Central memory CD8-positive, alpha-beta T cell (primary cell): Measurements from ENCODE around the gene ARHGAP23.

ENCODE experiments used
- ATAC-seq: fragments of 150-1000 bp; cut with Tn5 transposase; replicated peaks from 2 replicates; pipeline ENCODE4 v1.10.0; 2022; ENCODE audit warnings: mild to moderate bottlenecking, moderate FRiP score, moderate number of reproducible peaks; ENCODE audit not compliant: poor library complexity, severe bottlenecking; ENCODE audit errors: extremely low read depth
- DNase-seq, 2 donors: peaks; one replicate each; pipeline ENCODE4 v3.0.0; 2021; ENCODE audit warnings: low spot score in 2 of 2
- H3K27ac Mint-ChIP-seq: one replicate; pipeline ENCODE4 v1.8.0; 2022; ENCODE audit warnings: low read depth, mild to moderate bottlenecking, moderate library complexity, mixed read lengths
- H3K27me3 Mint-ChIP-seq: one replicate; pipeline ENCODE4 v1.8.0; 2022; ENCODE audit warnings: mixed read lengths
- H3K36me3 Mint-ChIP-seq: one replicate; pipeline ENCODE4 v1.8.0; 2022; ENCODE audit warnings: mild to moderate bottlenecking, moderate library complexity, mixed read lengths; ENCODE audit not compliant: insufficient read depth
- H3K4me1 Mint-ChIP-seq: one replicate; pipeline ENCODE4 v1.8.0; 2022; ENCODE audit warnings: mixed read lengths
- H3K4me3 Mint-ChIP-seq: one replicate; pipeline ENCODE4 v1.8.0; 2022; ENCODE audit warnings: mild to moderate bottlenecking, moderate library complexity, mixed read lengths
- H3K9me3 Mint-ChIP-seq: one replicate; pipeline ENCODE4 v1.8.0; 2022; ENCODE audit warnings: mixed read lengths

ARHGAP23 gene

GRCh38 chr17:38561416-38562214 is 133.4 kb downstream of the ARHGAP23 start:
- Mint-ChIP-seq H3K4me1 (peaks cover 26% of the 10 kb centered on the region), H3K27ac (no peak overlapping the region), H3K27me3 (peaks cover 59% of the 10 kb centered on the region), H3K4me3 (no peak overlapping the region), H3K36me3 (peaks cover 3% of the 10 kb centered on the region), H3K9me3 (no peaks in the 10 kb centered on the region)
- DNase-seq (no peak), ATAC-seq (no peak)
